H1 (cell line): ENCODE data around the gene HRH1. TPM values are rescaled to one million over a fixed set of nuclear protein-coding genes. Genes with fewer than 3 reads are reported as not detected.

Experiments
- CTCF ChIA-PET: fragments of 300-600 bp; sonication (Branson Sonifier 250); formaldehyde crosslinking; loops from one replicate; lab custom pipeline; 2021; ENCODE audit not compliant: partially characterized antibody; lab: Charles Lee
- POLR2A ChIA-PET: fragments of 300-600 bp; sonication (Branson Sonifier 250); formaldehyde crosslinking; loops from one replicate; lab custom pipeline; 2021; ENCODE audit warnings: inconsistent platforms; ENCODE audit not compliant: partially characterized antibody; lab: Charles Lee
- DNase-seq, 2 experiments: peaks; one replicate each; pipeline versions ENCODE4 v3.0.0 to v3.0.0-alpha.2; 2010 to 2022; ENCODE audit warnings: low spot score in 2 of 2, low read depth in 1 of 2, mixed read lengths in 1 of 2
- FAIRE-seq: peaks from 2 replicates; lab custom pipeline; 2011; peaks lifted over from hg19 to GRCh38; lab: Jason Lieb, UNC
- H2AFZ ChIP-seq: 2 replicates; pipeline ENCODE4 v1.8.1; 2012; ENCODE audit warnings: low read length, inconsistent platforms
- H2AK5ac ChIP-seq: 2 replicates; pipeline ENCODE4 v1.6.1; 2013; ENCODE audit warnings: low read depth, low read length
- H2BK120ac ChIP-seq: replicated peaks from 2 replicates; pipeline ENCODE3; 2013; ENCODE audit warnings: low read depth, low read length, inconsistent platforms
- H2BK12ac ChIP-seq: 2 replicates; pipeline ENCODE4 v1.6.1; 2013; ENCODE audit warnings: low read depth, low read length
- H2BK15ac ChIP-seq: 2 replicates; pipeline ENCODE4 v1.6.1; 2013; ENCODE audit warnings: low read length
- H2BK20ac ChIP-seq: 2 replicates; pipeline ENCODE4 v1.6.1; 2013; ENCODE audit warnings: low read length
- H2BK5ac ChIP-seq: 2 replicates; pipeline ENCODE4 v1.6.1; 2013; ENCODE audit warnings: low read depth, low read length
- H3K14ac ChIP-seq: 2 replicates; pipeline ENCODE4 v1.6.1; 2013; ENCODE audit warnings: inconsistent platforms; ENCODE audit not compliant: insufficient read length
- H3K18ac ChIP-seq: 2 replicates; pipeline ENCODE4 v1.6.1; 2013; ENCODE audit warnings: low read length; ENCODE audit errors: extremely low read depth
- H3K23ac ChIP-seq: 2 replicates; pipeline ENCODE4 v1.6.1; 2013; ENCODE audit warnings: inconsistent platforms; ENCODE audit not compliant: insufficient read length
- H3K23me2 ChIP-seq: 2 replicates; pipeline ENCODE4 v1.6.1; 2013; ENCODE audit warnings: low read depth, low read length
- H3K27ac ChIP-seq: 2 replicates; pipeline ENCODE4 v1.6.1; 2011; ENCODE audit warnings: low read depth, low read length, inconsistent platforms
- H3K27me3 ChIP-seq, 4 experiments: replicated peaks in 1 of 4; 1 replicate in 1 of 4; 2 replicates in 3 of 4; pipeline versions ENCODE4 v1.6.1 to v1.8.1; 2011 to 2013; ENCODE audit warnings: low read length in 3 of 4, mild to moderate bottlenecking in 3 of 4, inconsistent platforms in 2 of 4, mixed read lengths in 2 of 4, moderate library complexity in 1 of 4; ENCODE audit not compliant: control insufficient read depth in 3 of 4, insufficient read depth in 3 of 4; ENCODE audit errors: extremely low read depth in 1 of 4
- H3K36me3 ChIP-seq, 4 experiments: 2 replicates each; pipeline versions ENCODE4 v1.6.1 to v1.8.1; 2011 to 2013; ENCODE audit warnings: mild to moderate bottlenecking in 4 of 4, low read length in 3 of 4, moderate library complexity in 2 of 4, control low read depth in 1 of 4, inconsistent platforms in 1 of 4; ENCODE audit not compliant: insufficient read depth in 4 of 4, control insufficient read depth in 2 of 4
- H3K4ac ChIP-seq: replicated peaks from 2 replicates; pipeline ENCODE3; 2013; ENCODE audit warnings: low read length, low read depth, mixed read lengths, inconsistent platforms; ENCODE audit not compliant: insufficient read length
- H3K4me1 ChIP-seq, 4 experiments: replicated peaks in 1 of 4; 1 replicate in 1 of 4; 2 replicates in 3 of 4; pipeline versions ENCODE4 v1.6.1 to v1.8.1; 2011 to 2013; ENCODE audit warnings: low read length in 3 of 4, inconsistent platforms in 2 of 4, mixed read lengths in 1 of 4; ENCODE audit not compliant: insufficient read depth in 4 of 4, control insufficient read depth in 3 of 4
- H3K4me2 ChIP-seq, 2 experiments: 2 replicates each; pipeline versions ENCODE4 v1.6.1 to v1.8.1; 2011 to 2013; ENCODE audit warnings: low read depth in 2 of 2, low read length in 2 of 2, control low read depth in 1 of 2, inconsistent platforms in 1 of 2, mild to moderate bottlenecking in 1 of 2; ENCODE audit not compliant: insufficient read depth in 1 of 2
- H3K4me3 ChIP-seq, 4 experiments: fragments of 200-600, 300-600 bp in 1 of 4; sonication (generic), shearing (Covaris generic), sonication (Bioruptor Twin) in 1 of 4; 2 replicates each; pipeline versions ENCODE4 v1.5.1 to v1.8.1; 2011 to 2016; ENCODE audit warnings: low read length in 4 of 4, low read depth in 3 of 4, control low read depth in 2 of 4, inconsistent platforms in 2 of 4, mild to moderate bottlenecking in 2 of 4, mixed read lengths in 1 of 4, moderate library complexity in 1 of 4; ENCODE audit not compliant: insufficient read depth in 2 of 4; ENCODE audit errors: extremely low read depth in 1 of 4
- H3K56ac ChIP-seq: replicated peaks from 2 replicates; pipeline ENCODE3; 2013; ENCODE audit warnings: low read depth, mild to moderate bottlenecking, mixed read lengths, low read length, inconsistent platforms; ENCODE audit not compliant: insufficient read length
- H3K79me1 ChIP-seq: 2 replicates; pipeline ENCODE4 v1.6.1; 2013; ENCODE audit warnings: low read depth, low read length, control low read depth
- H3K79me2 ChIP-seq, 2 experiments: 2 replicates each; pipeline versions ENCODE4 v1.6.1 to v1.8.1; 2012 to 2013; ENCODE audit warnings: low read length in 2 of 2, mild to moderate bottlenecking in 2 of 2, inconsistent platforms in 1 of 2; ENCODE audit not compliant: insufficient read depth in 2 of 2, control insufficient read depth in 1 of 2
- H3K9ac ChIP-seq, 4 experiments: replicated peaks in 1 of 4; 1 replicate in 1 of 4; 2 replicates in 3 of 4; pipeline versions ENCODE4 v1.6.1 to v1.8.1; 2011 to 2013; ENCODE audit warnings: low read depth in 3 of 4, low read length in 3 of 4, control low read depth in 2 of 4, mild to moderate bottlenecking in 2 of 4, moderate library complexity in 2 of 4, inconsistent platforms in 1 of 4; ENCODE audit errors: extremely low read depth in 1 of 4
- H3K9me3 ChIP-seq, 2 experiments: 2 replicates each; pipeline versions ENCODE4 v1.6.1 to v1.8.1; 2012 to 2013; ENCODE audit warnings: mild to moderate bottlenecking in 2 of 2, moderate library complexity in 2 of 2, control low read depth in 1 of 2, inconsistent platforms in 1 of 2, low read depth in 1 of 2, low read length in 1 of 2, mixed read lengths in 1 of 2; ENCODE audit not compliant: insufficient read depth in 2 of 2
- H4K20me1 ChIP-seq, 2 experiments: replicated peaks in 1 of 2; 2 replicates each; pipeline versions ENCODE3 to v1.8.1; 2011 to 2013; ENCODE audit warnings: inconsistent platforms in 2 of 2, low read length in 2 of 2, mild to moderate bottlenecking in 1 of 2; ENCODE audit not compliant: insufficient read depth in 2 of 2, control insufficient read depth in 1 of 2
- H4K5ac ChIP-seq: 2 replicates; pipeline ENCODE4 v1.6.1; 2013; ENCODE audit warnings: low read length, low read depth, mixed read lengths, inconsistent platforms; ENCODE audit not compliant: insufficient read length
- H4K8ac ChIP-seq: 2 replicates; pipeline ENCODE4 v1.8.0; 2013; ENCODE audit warnings: mild to moderate bottlenecking, moderate library complexity, low read length, inconsistent platforms; ENCODE audit not compliant: insufficient read depth; ENCODE audit errors: extremely low read depth
- H4K91ac ChIP-seq: replicated peaks from 2 replicates; pipeline ENCODE3; 2013; ENCODE audit warnings: low read length, mixed read lengths, inconsistent platforms; ENCODE audit not compliant: insufficient read length
- EGR1 ChIP-seq: IDR thresholded peaks from 2 replicates; pipeline ENCODE4 v1.6.1; 2011; ENCODE audit warnings: low read depth, low read length, borderline replicate concordance
- EZH2 ChIP-seq: fragments of 200-600 bp; sonication (generic); IDR thresholded peaks from 2 replicates; pipeline ENCODE4 v1.7.1; 2012; ENCODE audit warnings: low read depth, mild to moderate bottlenecking, moderate library complexity, low read length, inconsistent platforms; ENCODE audit not compliant: severe bottlenecking
- GTF2F1 ChIP-seq: IDR thresholded peaks from 2 replicates; pipeline ENCODE4 v1.6.1; 2012; ENCODE audit warnings: low read depth, low read length, improper control_type of control experiment, borderline replicate concordance
- PHF8 ChIP-seq: fragments of 200-600 bp; sonication (generic); conservative IDR thresholded peaks from 2 replicates; pipeline ENCODE4 v1.7.1; 2012; ENCODE audit warnings: low read depth, mild to moderate bottlenecking, inconsistent platforms, low read length, moderate library complexity
- POU5F1 ChIP-seq: IDR thresholded peaks from 2 replicates; pipeline ENCODE4 v1.6.1; 2011; ENCODE audit warnings: low read depth, mild to moderate bottlenecking, low read length, moderate library complexity
- RBBP5 ChIP-seq: IDR thresholded peaks from 2 replicates; pipeline ENCODE4 v1.7.1; 2012; ENCODE audit warnings: low read depth, mild to moderate bottlenecking, inconsistent platforms, low read length, moderate library complexity, borderline replicate concordance
- SAP30 ChIP-seq: fragments of 300-600 bp; sonication (generic); IDR thresholded peaks from 2 replicates; pipeline ENCODE4 v1.7.1; 2012; ENCODE audit warnings: low read length, moderate library complexity, mild to moderate bottlenecking, inconsistent platforms; ENCODE audit not compliant: insufficient read depth, insufficient replicate concordance
- SRF ChIP-seq: IDR thresholded peaks from 2 replicates; pipeline ENCODE4 v1.6.1; 2011; ENCODE audit warnings: mild to moderate bottlenecking, low read depth, low read length, moderate library complexity
- TBP ChIP-seq: IDR thresholded peaks from 2 replicates; pipeline ENCODE4 v1.6.1; 2011; ENCODE audit warnings: low read depth, low read length, improper control_type of control experiment
- WGBS, 2 experiments: shearing (Covaris generic) in 1 of 2; methylation state at CpG; one replicate each; pipeline versions ENCODE4 v1.1.6 to v1.1.7; 2013 to 2015; ENCODE audit warnings: low lambda C conversion rate in 2 of 2, mixed read lengths in 2 of 2, inconsistent platforms in 1 of 2, low coverage in 1 of 2, missing lambda C conversion rate in 1 of 2; ENCODE audit not compliant: insufficient replicate concordance in 2 of 2, insufficient coverage in 1 of 2, insufficient read length in 1 of 2; ENCODE audit errors: extremely low coverage in 1 of 2, missing lambda C conversion rate in 1 of 2; 5-methylcytosine and 5-hydroxymethylcytosine counted together
- polyA plus RNA-seq, 7 experiments: library from polyadenylated mRNA; depleted of rRNA in 3 of 7; stranded (reverse) in 5 of 7; unstranded in 2 of 7; fragments of >200 nt in 5 of 7; fragments of 200-250 nt in 2 of 7; gene quantifications; 1 replicate in 5 of 7; 2 replicates in 1 of 7; 4 replicates in 1 of 7; pipeline versions ENCODE4 v1.2.1 to v1.2.3, GENCODE V29; 2011 to 2013; ENCODE audit warnings: missing spikeins in 2 of 7, mixed read lengths in 2 of 7
- total RNA-seq: library from RNA; stranded (reverse); fragmentation: NEBNext Ultra II Directional; extraction: Animal tissue kit (Norgen Biotek cat#: 25700); gene quantifications from 2 replicates; pipeline ENCODE4 v1.2.1, GENCODE V29; 2021

HRH1 gene
- total and polyA plus RNA-seq, 2 of the 8 experiments (the other 6 are each of a cell fraction or from before 2014, with no cell fraction given): 0.11 TPM; not detected in 1

- no peaks in the 10 kb centered on the region for H3K36me3 ChIP-seq
- H3K14ac ChIP-seq: no peak overlapping the region
- H3K9ac ChIP-seq: no peak overlapping the region
- CTCF ChIA-PET: interaction anchor here (1.0 to 4.4 kb wide), 4 partner anchors 17 to 153 kb away, joined by 3 to 14 read pairs (median 4); partner anchors contain the start of gene HRH1
- POLR2A ChIA-PET: interaction anchor here (0.5 to 0.9 kb wide), 2 partner anchors 25 to 1419 kb away, joined by 3 read pairs; no protein-coding TSS in a partner anchor
- H2BK15ac ChIP-seq: no peak overlapping the region
- no peak overlapping the region for H3K4me3 ChIP-seq
- H2BK120ac ChIP-seq: no peak overlapping the region
- no peaks in the 10 kb centered on the region for H3K23me2 ChIP-seq
- H3K9me3 ChIP-seq: no peaks in the 10 kb centered on the region
- TF ChIP-seq SAP30 (no peak), GTF2F1 (no peak), PHF8 (no peak), RBBP5 (no peak), SRF (no peak), EZH2 (no peak), EGR1 (no peak), TBP (no peak), POU5F1 (no peak)
- no peak overlapping the region for H2BK5ac ChIP-seq
- no peak overlapping the region for H3K4me2 ChIP-seq
- no peak overlapping the region for H3K4ac ChIP-seq
- H3K23ac ChIP-seq: no peak overlapping the region
- 90% methylated on average over 6 of the region's 6 CpGs; no CpG with 5 or more reads in 1 of the 2 experiments for WGBS, 2 experiments
- H4K91ac ChIP-seq: no peak overlapping the region
- H3K79me1 ChIP-seq: no peaks in the 10 kb centered on the region
- no peaks in the 10 kb centered on the region for H3K79me2 ChIP-seq
- no peak overlapping the region for H2BK12ac ChIP-seq
- H3K4me1 ChIP-seq: no peaks in the 10 kb centered on the region
- no peak overlapping the region for H2AK5ac ChIP-seq
- no peak overlapping the region for H3K18ac ChIP-seq
- H3K56ac ChIP-seq: no peak overlapping the region
- no peak overlapping the region for H3K27ac ChIP-seq
- FAIRE-seq: no peak
- H4K20me1 ChIP-seq: no peaks in the 10 kb centered on the region
- no peak overlapping the region for H4K8ac ChIP-seq
- no peak for DNase-seq
- H2BK20ac ChIP-seq: no peak overlapping the region
- H3K27me3 ChIP-seq: no peaks in the 10 kb centered on the region
- H4K5ac ChIP-seq: no peak overlapping the region
- no peak overlapping the region for H2AFZ ChIP-seq
Measured at GRCh38 chr3:11212784-11213183, 58.5 kb downstream of the HRH1 start.
